PC-9 (cell line): Measurements from ENCODE around the gene MTHFD1L. TPM values are rescaled to one million over a fixed set of nuclear protein-coding genes. Genes with fewer than 3 reads are reported as not detected.
A peak's percentile ranks its signal among the peaks of the same experiment; 100 is the strongest.

ENCODE experiments used
- BruUV-seq: library from RNA; stranded (reverse); fragments of 400-500 nt; replicated peaks from 2 replicates; lab custom pipeline; 2021; lab: Mats Ljungman, UMichigan
- CTCF ChIA-PET: fragments of 300-600 bp; sonication (Branson Sonifier 250); formaldehyde crosslinking; loops from one replicate; lab custom pipeline; 2022; ENCODE audit warnings: antibody characterized with exemption; lab: Charles Lee
- POLR2A ChIA-PET: fragments of 300-600 bp; sonication (Branson Sonifier 250); formaldehyde crosslinking; loops from one replicate; lab custom pipeline; 2022; ENCODE audit warnings: antibody characterized with exemption; ENCODE audit not compliant: unreplicated experiment; lab: Charles Lee
- DNase-seq, 2 experiments: peaks; one replicate each; pipeline versions ENCODE4 v3.0.0 to v3.0.0-alpha.2; 2015 to 2022; ENCODE audit warnings: mixed read lengths in 1 of 2
- H2AFZ ChIP-seq: fragments of 200-600 bp; sonication (generic); 2 replicates; pipeline ENCODE4 v1.8.1; 2017; ENCODE audit warnings: antibody characterized with exemption
- H3F3A ChIP-seq: fragments of 200-600 bp; sonication (generic); 2 replicates; pipeline ENCODE4 v1.8.1; 2017; ENCODE audit warnings: antibody characterized with exemption, mild to moderate bottlenecking, low read depth; ENCODE audit not compliant: insufficient read depth
- H3K27ac ChIP-seq: fragments of 200-600 bp; sonication (generic); 2 replicates; pipeline ENCODE4 v1.6.1; 2016; ENCODE audit warnings: mixed run types
- H3K27me3 ChIP-seq: fragments of 200-600 bp; sonication (generic); 2 replicates; pipeline ENCODE4 v1.6.1; 2016; ENCODE audit warnings: low read depth, mixed run types; ENCODE audit not compliant: insufficient read depth
- H3K36me3 ChIP-seq: fragments of 200-600 bp; sonication (generic); 2 replicates; pipeline ENCODE4 v1.6.1; 2016; ENCODE audit warnings: low read depth, mixed run types
- H3K4me1 ChIP-seq: fragments of 200-600 bp; sonication (generic); replicated peaks from 2 replicates; pipeline ENCODE4 v1.6.1; 2016; ENCODE audit warnings: mixed run types; ENCODE audit not compliant: insufficient read depth
- H3K4me2 ChIP-seq: fragments of 200-600 bp; sonication (generic); 2 replicates; pipeline ENCODE4 v1.6.1; 2017; ENCODE audit warnings: mixed run types
- H3K4me3 ChIP-seq: fragments of 200-600 bp; sonication (generic); 2 replicates; pipeline ENCODE4 v1.6.1; 2016; ENCODE audit warnings: mixed run types
- H3K79me2 ChIP-seq: fragments of 200-600 bp; sonication (generic); 2 replicates; pipeline ENCODE4 v1.6.1; 2017; ENCODE audit warnings: low read depth, mixed run types
- H3K9me2 ChIP-seq: fragments of 200-600 bp; sonication (generic); 2 replicates; pipeline ENCODE4 v1.8.1; 2017; ENCODE audit warnings: mild to moderate bottlenecking; ENCODE audit not compliant: insufficient read depth
- H3K9me3 ChIP-seq: fragments of 200-600 bp; sonication (generic); 2 replicates; pipeline ENCODE4 v1.8.1; 2016; ENCODE audit warnings: low read depth; ENCODE audit not compliant: insufficient read depth
- H4K20me1 ChIP-seq: fragments of 200-600 bp; sonication (generic); 2 replicates; pipeline ENCODE4 v1.8.1; 2017; ENCODE audit not compliant: insufficient read depth
- CTCF ChIP-seq: fragments of 200-600 bp; sonication (generic); conservative IDR thresholded peaks from 2 replicates; pipeline ENCODE4 v1.6.1; 2017; ENCODE audit warnings: mixed run types, antibody characterized with exemption, mild to moderate bottlenecking, moderate library complexity
- EZH2 ChIP-seq: fragments of 200-600 bp; sonication (generic); IDR thresholded peaks from 2 replicates; pipeline ENCODE4 v1.8.0; 2017; ENCODE audit warnings: antibody characterized with exemption, low read depth
- intact Hi-C: fragments of 100-400 bp; cut with micrococcal nuclease; formaldehyde crosslinking; loops from one replicate; pipeline ENCODE4 v1.10.0; 2022; ENCODE audit not compliant: unreplicated experiment
- total RNA-seq: library from RNA; stranded (reverse); gene quantifications from 2 replicates; pipeline ENCODE4 v1.2.3, GENCODE V29; 2021

Gene MTHFD1L
- total RNA-seq, 1 experiment from 2014 or later: 53.3 TPM

GRCh38 chr6:151051164-151051563 is 185.7 kb downstream of the MTHFD1L start:
- H3K79me2 ChIP-seq: no peaks in the 10 kb centered on the region
- H3K27ac ChIP-seq: no peak overlapping the region
- H3K4me3 ChIP-seq: no peak overlapping the region
- no peak overlapping the region for H2AFZ ChIP-seq
- H3K27me3 ChIP-seq: no peaks in the 10 kb centered on the region
- H3K4me1 ChIP-seq: peaks cover 11% of the 10 kb centered on the region
- peaks cover 8% of the 10 kb centered on the region for H3F3A ChIP-seq
- TF ChIP-seq EZH2: no peak
- no peak for TF ChIP-seq CTCF
- intact Hi-C loops: no loop called here
- ChIA-PET CTCF (no interaction called here), POLR2A (no interaction called here)
- H3K9me3 ChIP-seq: no peaks in the 10 kb centered on the region
- H3K9me2 ChIP-seq: peaks cover 3% of the 10 kb centered on the region; the same call in 1 of the 2 replicates
- peaks cover 16% of the 10 kb centered on the region for H3K36me3 ChIP-seq
- no peak overlapping the region for H3K4me2 ChIP-seq
- DNase-seq: no peak
- no peaks in the 10 kb centered on the region for H4K20me1 ChIP-seq
- no TSS peak for BruUV-seq

GRCh38 chr6:151052021-151052646 is 186.6 kb downstream of the MTHFD1L start:
- TF ChIP-seq EZH2 (no peak), CTCF (no peak)
- Histone ChIP-seq H4K20me1 (no peaks in the 10 kb centered on the region), H3F3A (peaks cover 5% of the 10 kb centered on the region), H3K36me3 (peaks cover 10% of the 10 kb centered on the region), H2AFZ (no peak overlapping the region), H3K4me2 (no peak overlapping the region), H3K4me1 (peaks cover 4% of the 10 kb centered on the region), H3K9me3 (no peaks in the 10 kb centered on the region), H3K9me2 (peaks cover 3% of the 10 kb centered on the region; the same call in 1 of the 2 replicates), H3K27me3 (no peaks in the 10 kb centered on the region), H3K4me3 (no peak overlapping the region), H3K79me2 (0 out of 2 replicates have a peak, but pooled peaks cover 2% of the 10 kb centered on the region), H3K27ac (no peak overlapping the region)
- intact Hi-C loops: no loop called here
- CTCF ChIA-PET: interaction anchor here (0.7 kb wide), 1 partner anchor 153 kb away, joined by 3 read pairs; no protein-coding TSS in a partner anchor
- no TSS peak for BruUV-seq
- peak in 1 of 2 experiments; percentile 44 for DNase-seq
- POLR2A ChIA-PET: interaction anchor here (0.6 kb wide), 1 partner anchor 178 kb away, joined by 3 read pairs; no protein-coding TSS in a partner anchor

- peaks cover 24% of the 10 kb centered on the region for H3K4me1 ChIP-seq
- no peaks in the 10 kb centered on the region for H4K20me1 ChIP-seq
- H3K4me3 ChIP-seq: no peak overlapping the region
- no peaks in the 10 kb centered on the region for H3K27me3 ChIP-seq
- H3K27ac ChIP-seq: no peak overlapping the region
- TF ChIP-seq CTCF (no peak), EZH2 (no peak)
- ChIA-PET CTCF (no interaction called here), POLR2A (interaction anchor here (0.7 kb wide), 1 partner anchor 185 kb away, joined by 3 read pairs; no protein-coding TSS in a partner anchor)
- DNase-seq: no peak
- H2AFZ ChIP-seq: no peak overlapping the region
- no TSS peak for BruUV-seq
- 0 out of 2 replicates have a peak, but pooled peaks cover 5% of the 10 kb centered on the region for H3K79me2 ChIP-seq
- no peaks in the 10 kb centered on the region for H3K9me3 ChIP-seq
- H3F3A ChIP-seq: peaks cover 27% of the 10 kb centered on the region
- no peak overlapping the region for H3K4me2 ChIP-seq
- intact Hi-C loops: no loop called here
- peaks cover 14% of the 10 kb centered on the region for H3K36me3 ChIP-seq
- H3K9me2 ChIP-seq: peaks cover 3% of the 10 kb centered on the region; the same call in 1 of the 2 replicates
Measured at GRCh38 chr6:151054306-151054705, 188.8 kb downstream of the MTHFD1L start.
